Glomerular visceral epithelial cell (primary cell): ENCODE results near the gene SRF.
"Not testable (repeated sequence)": the region's sequence is repeated elsewhere in the genome, so short reads cannot be mapped to it uniquely, and the experiment has no call there.

Source experiments
- DNase-seq: peaks from one replicate; pipeline ENCODE4 v3.0.0-alpha.2; 2016; ENCODE audit errors: extremely low spot score

The SRF gene

GRCh38 chr6:43170931-43171706, at the start of gene SRF:
Gene SRF (plus strand): TSS chr6:43171269. CDS start chr6:43171657, 388 bp downstream.
- peak; percentile 100 for DNase-seq

DNA sequence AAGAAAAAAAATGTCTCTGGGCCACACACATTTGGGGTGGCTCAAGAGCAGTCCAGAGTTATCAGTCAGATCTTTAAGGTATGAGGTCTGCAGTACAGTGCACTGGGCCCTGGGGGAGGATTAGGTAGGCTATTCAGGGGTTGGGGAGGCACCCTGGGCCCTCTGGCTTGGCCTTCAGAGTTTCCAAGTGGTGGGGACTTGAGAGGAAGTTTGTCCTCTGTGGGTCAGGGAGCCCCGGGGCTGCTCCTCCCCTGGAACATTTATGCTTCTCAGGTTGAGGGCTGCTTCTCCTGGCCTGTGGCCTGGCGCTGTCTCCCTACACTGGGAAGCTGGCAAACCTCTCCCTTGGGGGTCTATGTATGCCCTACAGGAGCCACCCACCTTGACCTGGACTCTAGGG, 48.9 kb upstream of the SRF start:
- no peak for DNase-seq

GRCh38 chr6:43123461-43124314, 47.4 kb upstream of the SRF start:
- no peak for DNase-seq

- no peak for DNase-seq
These were observed 46.6 kb upstream of the SRF start for GRCh38 chr6:43124481-43124880.

- DNase-seq: peak; percentile 87
These were observed 46.0 kb upstream of the SRF start for GRCh38 chr6:43125119-43125518.

DNA sequence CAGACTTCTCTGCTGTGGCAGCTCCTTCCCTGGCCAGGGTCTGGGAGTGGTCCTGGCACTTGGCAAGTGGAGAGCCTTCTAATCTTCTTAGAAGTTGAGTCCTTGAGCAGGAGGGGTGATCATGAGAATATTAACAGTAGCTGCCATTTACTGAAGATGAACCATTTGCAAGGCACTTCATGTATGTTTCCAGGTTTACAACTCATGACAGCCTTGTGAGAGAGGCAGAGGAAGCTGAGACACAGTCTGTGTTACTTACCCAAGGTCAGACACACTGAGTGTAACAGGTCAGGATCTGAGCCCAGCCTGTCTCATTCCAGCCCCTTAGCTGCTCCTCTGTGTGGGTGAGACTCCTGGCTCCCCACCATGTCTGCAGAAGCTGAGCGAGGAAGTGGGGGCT, 45.5 kb upstream of the SRF start:
- DNase-seq: no peak

GRCh38 chr6:43127180-43127579, 43.9 kb upstream of the SRF start:
- no peak for DNase-seq

- no peak for DNase-seq
These were observed 43.2 kb upstream of the SRF start for GRCh38 chr6:43127877-43128276.

DNA sequence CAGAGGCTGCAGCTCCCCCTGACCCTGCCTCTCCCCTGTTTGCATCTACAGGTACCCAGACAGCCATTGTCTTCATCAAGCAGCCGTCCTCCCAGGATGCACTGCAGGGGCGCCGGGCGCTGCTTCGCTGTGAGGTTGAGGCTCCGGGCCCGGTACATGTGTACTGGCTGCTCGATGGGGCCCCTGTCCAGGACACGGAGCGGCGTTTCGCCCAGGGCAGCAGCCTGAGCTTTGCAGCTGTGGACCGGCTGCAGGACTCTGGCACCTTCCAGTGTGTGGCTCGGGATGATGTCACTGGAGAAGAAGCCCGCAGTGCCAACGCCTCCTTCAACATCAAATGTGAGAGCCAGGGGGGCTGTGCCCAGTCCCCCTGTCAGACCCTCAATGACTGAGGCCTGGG, 42.1 kb upstream of the SRF start:
- DNase-seq: peak; percentile 39

- DNase-seq: peak; percentile 60
These were observed 41.5 kb upstream of the SRF start for GRCh38 chr6:43129434-43130194.

- DNase-seq: no peak
These were observed 40.6 kb upstream of the SRF start for GRCh38 chr6:43130429-43130828.

- DNase-seq: not testable (repeated sequence)
These were observed 39.7 kb upstream of the SRF start for GRCh38 chr6:43131379-43131778.

GRCh38 chr6:43138267-43138666, 32.8 kb upstream of the SRF start:
- DNase-seq: no peak

GRCh38 chr6:43139973-43140372, 31.1 kb upstream of the SRF start:
- not testable (repeated sequence) for DNase-seq

- DNase-seq: no peak
These were observed 29.4 kb upstream of the SRF start for GRCh38 chr6:43141644-43142043.

GRCh38 chr6:43142101-43142500, 29.0 kb upstream of the SRF start:
- no peak for DNase-seq

DNA sequence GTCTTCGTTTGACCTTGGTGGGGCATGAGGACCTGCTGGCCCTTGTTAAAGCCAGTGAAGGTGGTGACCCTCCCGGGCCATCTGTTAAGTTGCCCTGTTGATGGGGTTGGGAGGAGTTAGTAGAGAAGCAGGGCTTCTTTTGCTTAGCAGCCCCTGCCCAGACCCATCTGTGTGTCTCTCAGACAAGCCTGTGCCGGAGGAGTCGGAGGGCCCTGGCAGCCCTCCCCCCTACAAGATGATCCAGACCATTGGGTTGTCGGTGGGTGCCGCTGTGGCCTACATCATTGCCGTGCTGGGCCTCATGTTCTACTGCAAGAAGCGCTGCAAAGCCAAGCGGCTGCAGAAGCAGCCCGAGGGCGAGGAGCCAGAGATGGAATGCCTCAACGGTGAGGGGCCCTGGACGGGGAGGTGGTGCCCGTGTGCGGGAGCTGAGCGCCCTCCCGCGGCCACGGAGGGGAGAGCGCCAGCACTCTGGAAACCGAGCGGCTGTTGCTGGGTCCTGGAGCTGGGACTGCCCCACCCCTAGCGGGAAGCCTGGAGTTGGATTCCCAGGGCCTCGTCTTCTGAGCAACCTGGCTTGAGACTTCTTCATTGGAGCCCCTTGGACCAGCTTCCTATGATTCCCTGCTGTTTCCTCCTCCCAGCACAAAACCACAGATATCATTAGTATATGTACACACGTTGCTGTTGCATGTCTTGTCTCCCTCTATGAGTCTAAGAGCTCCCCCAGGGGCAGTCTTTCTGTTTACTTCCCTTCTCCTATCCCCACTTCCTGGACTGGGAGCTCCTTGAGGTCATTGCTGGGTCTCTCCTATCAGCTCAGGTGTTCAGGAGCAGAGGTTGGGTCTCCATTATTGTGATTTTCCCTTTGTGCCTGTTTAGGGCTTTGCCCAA, 27.6 kb upstream of the SRF start:
- peak; percentile 89 for DNase-seq

DNA sequence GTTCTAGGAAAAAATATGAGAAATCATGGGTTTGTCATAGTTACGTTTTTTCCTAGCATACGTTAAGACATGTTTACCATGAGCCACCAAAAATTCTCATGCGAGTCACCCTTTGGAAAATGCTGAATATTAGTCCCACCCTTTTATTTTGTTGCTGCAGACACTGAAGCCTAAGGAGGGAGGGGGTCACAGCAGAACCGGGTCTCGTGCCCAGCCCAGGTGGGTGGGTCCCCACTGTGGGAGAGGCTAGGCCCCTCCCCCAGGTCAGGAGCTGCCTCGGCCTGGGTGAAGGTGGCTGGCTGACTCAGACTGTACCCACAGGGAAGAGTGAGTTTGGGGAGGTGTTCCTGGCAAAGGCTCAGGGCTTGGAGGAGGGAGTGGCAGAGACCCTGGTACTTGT, 26.2 kb upstream of the SRF start:
- no peak for DNase-seq

GRCh38 chr6:43146261-43146660, 24.8 kb upstream of the SRF start:
- no peak for DNase-seq

GRCh38 chr6:43146709-43147688, 24.1 kb upstream of the SRF start:
- DNase-seq: no peak
